Activated naive CD4-positive, alpha-beta T cell treated with anti-CD3 and anti-CD28 coated beads, Interleukin-2, amount 10 ng/mL, durations not matched to agents 7 days and 5 days (primary cell): Measurements from ENCODE around the gene EIF6.

ENCODE experiments used
- CTCF ChIA-PET: fragments of 350-600 bp; sonication (Branson Sonifier 250); formaldehyde crosslinking; loops from one replicate; lab custom pipeline; 2021; ENCODE audit warnings: antibody characterized with exemption; lab: Charles Lee
- DNase-seq: peaks from one replicate; pipeline ENCODE4 v3.0.0-alpha.2; 2020
- H3K27ac Mint-ChIP-seq: one replicate; pipeline ENCODE4 v1.8.0; 2021; ENCODE audit warnings: mild to moderate bottlenecking, moderate library complexity, mixed read lengths
- H3K27me3 Mint-ChIP-seq: one replicate; pipeline ENCODE4 v1.8.0; 2021; ENCODE audit warnings: mild to moderate bottlenecking, mixed read lengths
- H3K36me3 Mint-ChIP-seq: one replicate; pipeline ENCODE4 v1.8.0; 2021; ENCODE audit warnings: mixed read lengths
- H3K4me1 Mint-ChIP-seq: one replicate; pipeline ENCODE4 v1.8.0; 2021; ENCODE audit warnings: mixed read lengths
- H3K4me3 Mint-ChIP-seq: one replicate; pipeline ENCODE4 v1.8.0; 2021; ENCODE audit warnings: mild to moderate bottlenecking, moderate library complexity, mixed read lengths
- H3K9me3 Mint-ChIP-seq: one replicate; pipeline ENCODE4 v1.8.0; 2021; ENCODE audit warnings: mixed read lengths

Gene EIF6

GRCh38 chr20:35238735-35239134 is 45.8 kb downstream of the EIF6 start:
- no peak for DNase-seq
- H3K27me3 Mint-ChIP-seq: peaks cover 10% of the 10 kb centered on the region
- peaks cover 2% of the 10 kb centered on the region for H3K36me3 Mint-ChIP-seq
- no peak overlapping the region for H3K27ac Mint-ChIP-seq
- CTCF ChIA-PET: interaction anchor here (0.6 kb wide), 1 partner anchor 192 kb away, joined by 3 read pairs; no protein-coding TSS in a partner anchor
- H3K4me3 Mint-ChIP-seq: no peak overlapping the region
- no peaks in the 10 kb centered on the region for H3K4me1 Mint-ChIP-seq
- no peaks in the 10 kb centered on the region for H3K9me3 Mint-ChIP-seq

DNA sequence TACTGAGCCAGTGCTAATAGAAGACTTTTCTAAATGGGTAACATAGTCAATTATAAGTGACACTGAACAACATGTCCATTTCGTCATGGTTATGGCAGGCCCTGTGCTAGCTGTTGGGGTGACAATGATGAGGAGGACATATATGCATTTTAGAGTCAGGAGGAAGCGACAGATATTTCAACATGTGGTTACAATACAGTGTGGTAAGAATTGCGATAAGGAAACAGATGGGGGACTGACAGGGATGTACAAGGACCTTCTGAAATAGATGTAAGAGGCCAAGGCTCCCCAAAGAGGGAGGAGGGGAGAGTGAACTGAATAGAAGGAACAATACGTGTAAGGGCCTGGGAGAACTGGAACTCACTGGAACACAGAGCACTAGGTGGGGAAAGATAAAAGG is 46.4 kb downstream of the EIF6 start:
- DNase-seq: no peak
- Mint-ChIP-seq H3K4me3 (no peak overlapping the region), H3K36me3 (peaks cover 2% of the 10 kb centered on the region), H3K9me3 (no peaks in the 10 kb centered on the region), H3K27me3 (peaks cover 10% of the 10 kb centered on the region), H3K4me1 (no peaks in the 10 kb centered on the region), H3K27ac (no peak overlapping the region)
- CTCF ChIA-PET: no interaction called here

- CTCF ChIA-PET: no interaction called here
- H3K36me3 Mint-ChIP-seq: peaks cover 2% of the 10 kb centered on the region
- no peak overlapping the region for H3K4me3 Mint-ChIP-seq
- no peaks in the 10 kb centered on the region for H3K4me1 Mint-ChIP-seq
- no peak overlapping the region for H3K27ac Mint-ChIP-seq
- peaks cover 10% of the 10 kb centered on the region for H3K27me3 Mint-ChIP-seq
- H3K9me3 Mint-ChIP-seq: no peaks in the 10 kb centered on the region
- no peak for DNase-seq
Observed at GRCh38 chr20:35237486-35237885, 47.1 kb downstream of the EIF6 start.

DNA sequence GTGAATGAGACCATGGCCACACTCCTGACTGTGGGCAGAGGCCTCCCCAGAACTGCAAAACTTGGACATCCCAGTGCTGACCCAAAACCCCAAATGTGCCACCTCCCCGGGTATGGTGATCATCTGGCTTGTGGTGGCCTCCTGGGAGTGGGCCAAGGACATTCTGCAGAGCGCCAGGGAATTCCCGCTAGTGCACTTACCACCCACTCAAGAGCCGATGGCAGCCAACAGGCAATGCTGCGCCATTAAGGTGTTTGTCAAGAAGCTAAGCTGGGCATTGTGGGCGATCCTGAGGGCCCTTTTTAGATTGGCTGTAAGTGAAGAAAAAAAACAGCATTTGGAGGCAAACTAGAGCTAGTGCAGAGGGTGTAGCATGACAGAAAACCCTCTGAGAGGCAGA is 48.7 kb downstream of the EIF6 start:
- no peak overlapping the region for H3K4me3 Mint-ChIP-seq
- CTCF ChIA-PET: no interaction called here
- peaks cover 2% of the 10 kb centered on the region for H3K36me3 Mint-ChIP-seq
- H3K4me1 Mint-ChIP-seq: no peaks in the 10 kb centered on the region
- H3K9me3 Mint-ChIP-seq: no peaks in the 10 kb centered on the region
- H3K27me3 Mint-ChIP-seq: peaks cover 5% of the 10 kb centered on the region
- no peak for DNase-seq
- H3K27ac Mint-ChIP-seq: no peak overlapping the region

DNA sequence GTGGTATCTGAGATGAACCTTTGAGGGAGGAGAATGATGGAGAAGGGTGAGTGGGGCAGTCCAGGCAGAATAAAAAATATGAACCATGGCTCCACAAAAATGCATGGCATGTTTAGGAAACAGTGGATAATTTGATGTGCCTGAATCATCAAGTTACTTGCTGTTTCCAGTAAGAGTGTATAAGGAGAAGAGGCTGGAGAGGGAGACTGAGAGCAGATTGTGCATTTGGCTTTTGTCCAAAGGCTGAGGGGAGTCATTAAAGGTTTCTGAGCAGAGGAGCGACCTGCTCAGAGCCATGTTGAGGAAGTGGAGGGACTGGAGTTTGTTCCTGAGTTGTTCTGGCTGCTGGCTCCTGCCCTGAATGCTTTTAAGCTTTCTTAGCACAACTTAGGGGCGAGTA is 52.0 kb downstream of the EIF6 start:
- H3K27ac Mint-ChIP-seq: no peak overlapping the region
- H3K36me3 Mint-ChIP-seq: peaks cover 2% of the 10 kb centered on the region
- H3K4me3 Mint-ChIP-seq: no peak overlapping the region
- CTCF ChIA-PET: no interaction called here
- H3K4me1 Mint-ChIP-seq: no peaks in the 10 kb centered on the region
- no peak for DNase-seq
- H3K9me3 Mint-ChIP-seq: no peaks in the 10 kb centered on the region
- H3K27me3 Mint-ChIP-seq: peaks cover 16% of the 10 kb centered on the region
